Epidermal melanocyte (primary cell): Measurements from ENCODE around the gene DIMT1.

Source experiments
- DNase-seq: peaks from one replicate; pipeline ENCODE4 v3.0.0; 2011; ENCODE audit warnings: low spot score; ENCODE audit not compliant: insufficient read length

DIMT1 gene

DNA sequence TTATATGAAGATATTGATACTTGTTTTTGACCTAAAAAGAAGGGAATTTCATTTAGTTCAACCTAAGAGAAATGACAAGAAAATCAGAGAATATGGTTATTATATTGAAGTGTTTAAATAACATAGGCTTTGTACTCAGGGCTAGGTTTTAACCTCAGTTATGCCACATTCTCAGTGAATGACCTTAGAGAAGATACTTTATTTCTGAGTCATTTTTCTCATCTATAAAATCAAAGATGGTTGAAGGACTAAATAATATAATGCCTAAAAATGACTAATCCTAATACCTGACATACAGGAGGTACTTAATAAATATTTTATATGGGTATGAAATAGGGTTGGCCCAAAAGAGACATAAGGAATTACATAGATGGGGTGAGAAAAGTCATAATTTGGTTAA, 32.3 kb downstream of the DIMT1 start:
- DNase-seq: no peak

DNA sequence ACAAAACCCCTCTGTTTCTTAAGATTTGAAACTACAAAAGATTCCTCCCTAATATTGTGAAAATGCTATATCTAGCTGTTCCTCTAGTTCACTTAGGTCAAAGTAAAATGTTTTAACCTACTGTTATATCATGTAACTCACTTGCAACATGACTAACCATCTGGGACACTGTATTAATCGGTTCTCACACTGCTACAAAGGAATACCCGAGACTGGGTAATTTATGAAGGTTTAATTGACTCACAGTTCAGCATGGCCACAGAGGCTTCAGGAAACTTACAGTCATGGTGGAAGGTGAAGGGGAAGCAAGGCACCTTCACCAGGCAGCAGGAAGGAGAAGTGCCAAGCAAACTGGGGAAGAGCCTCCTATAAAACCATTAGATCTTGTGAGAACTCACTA, 34.7 kb downstream of the DIMT1 start:
- DNase-seq: no peak

DNA sequence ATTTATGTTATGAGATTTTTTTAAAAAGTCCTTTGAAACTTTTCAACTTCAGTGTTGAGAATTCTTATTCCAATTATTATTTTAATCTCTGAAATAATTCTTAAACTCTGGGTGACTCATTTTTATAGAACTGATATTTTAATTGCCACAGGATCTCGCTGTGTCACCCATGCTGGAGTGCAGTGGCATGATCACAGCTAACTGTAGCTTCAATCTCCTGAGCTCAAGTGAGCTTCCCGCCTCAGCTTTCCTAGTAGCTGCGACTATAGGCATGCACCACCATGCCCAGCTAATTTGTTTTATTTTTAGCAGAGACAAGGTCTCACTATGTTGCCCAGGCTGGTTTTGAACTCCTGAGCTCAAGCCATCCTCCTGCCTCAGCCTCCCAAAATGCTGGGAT, 41.0 kb downstream of the DIMT1 start:
- DNase-seq: no peak

DNA sequence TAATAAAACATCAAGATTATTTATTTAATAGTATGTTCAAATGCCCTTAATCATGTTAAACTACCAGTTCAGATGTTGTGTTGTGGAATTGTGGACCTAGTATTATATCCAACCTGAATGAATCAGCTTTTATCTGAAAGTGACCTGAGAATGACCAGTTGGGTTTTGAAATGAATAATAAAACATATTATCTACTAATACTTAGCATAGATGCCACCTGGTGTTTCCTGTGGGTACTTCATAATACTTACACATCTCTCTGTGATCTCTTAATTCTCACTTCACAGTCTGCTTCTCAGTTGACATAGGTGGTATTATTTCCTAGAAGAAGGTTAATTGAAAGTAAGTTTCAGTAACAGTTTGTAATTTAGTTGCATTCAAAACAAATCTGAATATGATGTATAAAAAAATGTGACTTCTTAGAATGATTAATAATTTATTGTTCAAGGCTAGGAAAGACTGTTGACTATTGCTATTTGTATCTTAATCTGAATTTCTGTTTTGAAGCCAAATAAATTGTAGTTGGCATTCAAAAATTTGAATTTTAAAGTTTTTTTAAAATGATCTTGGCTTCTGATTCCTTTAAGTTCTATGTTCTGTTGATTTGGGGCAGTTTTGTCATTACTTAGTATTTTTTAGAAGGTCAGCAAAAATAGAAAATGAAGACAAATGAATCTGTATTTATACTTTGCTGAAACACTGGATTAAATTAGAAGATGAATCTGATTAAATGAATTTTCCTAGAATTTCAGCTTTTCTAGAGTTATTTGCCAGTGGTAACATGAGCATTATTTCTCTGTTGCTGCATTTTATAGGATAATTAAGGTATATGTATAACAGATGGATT, 49.5 kb downstream of the DIMT1 start:
- no peak for DNase-seq

DNA sequence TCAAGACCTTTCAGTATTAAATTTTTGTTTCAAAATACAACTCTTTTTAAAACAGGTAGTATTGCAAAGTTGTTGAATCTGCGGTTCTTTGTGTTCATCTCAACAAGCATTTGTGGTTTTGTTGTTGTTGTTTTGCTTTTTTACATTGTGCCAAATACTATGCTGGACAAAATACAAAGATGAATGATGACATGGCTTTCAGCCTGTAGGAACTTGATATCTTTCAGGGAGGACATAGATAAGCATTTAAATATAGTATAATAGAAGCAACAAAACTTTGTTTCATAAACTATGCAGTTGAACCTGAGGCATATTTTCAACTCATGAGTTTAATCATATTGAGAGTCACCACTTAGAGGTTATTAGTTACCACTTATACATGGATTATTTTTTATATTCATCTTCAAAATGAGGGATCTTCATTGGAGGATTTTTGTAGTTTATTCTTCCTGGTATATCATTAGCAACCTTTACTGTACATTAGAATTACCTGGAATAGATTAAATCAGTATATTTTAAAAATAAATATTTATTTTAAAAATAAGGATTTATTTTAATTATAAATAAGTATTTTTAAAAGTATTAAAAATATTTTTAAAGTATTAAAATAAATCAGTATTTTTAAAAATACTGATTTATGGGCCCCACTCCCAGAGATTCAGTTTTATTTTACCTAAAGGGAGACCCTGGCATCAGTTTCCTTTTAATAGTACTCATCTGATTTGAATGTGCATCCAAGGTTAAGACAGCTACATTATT, 54.8 kb downstream of the DIMT1 start:
- DNase-seq: no peak

DNA sequence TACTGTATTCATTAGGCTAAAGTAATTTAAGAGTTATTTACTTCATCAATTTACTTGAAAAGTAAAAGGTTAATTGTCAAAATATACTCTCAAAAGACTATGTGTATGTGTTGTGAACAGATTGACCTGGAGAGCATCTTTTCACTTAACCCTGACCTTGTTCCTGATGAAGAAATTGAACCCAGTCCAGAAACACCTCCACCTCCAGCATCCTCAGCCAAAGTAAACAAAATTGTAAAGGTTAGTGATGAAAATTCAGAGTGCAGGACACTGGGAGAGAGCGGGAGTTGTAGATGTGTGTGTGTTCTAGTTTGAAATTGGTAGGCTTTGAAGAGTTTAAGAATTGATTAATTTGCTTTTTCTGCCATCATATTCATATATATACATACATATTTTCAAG, 55.8 kb downstream of the DIMT1 start:
- DNase-seq: no peak

DNA sequence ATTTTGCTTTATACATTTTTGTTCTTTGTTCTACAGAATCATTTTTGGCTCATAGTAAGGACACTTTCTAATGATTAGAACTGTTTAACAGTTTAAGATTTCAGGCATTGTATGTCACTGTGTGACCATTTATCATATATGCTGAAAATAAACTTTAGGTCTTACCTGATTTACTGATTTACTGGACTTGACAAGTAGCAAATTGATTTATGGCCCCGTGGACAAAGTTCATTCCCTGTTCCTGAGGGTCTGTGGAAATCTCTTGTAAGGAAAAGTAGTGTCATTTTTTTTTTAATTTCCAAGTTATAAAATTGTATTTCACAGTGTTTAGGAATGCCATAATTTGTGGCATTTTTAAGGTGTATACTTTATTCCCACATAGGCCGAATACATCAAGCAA, 57.0 kb downstream of the DIMT1 start:
- DNase-seq: no peak

DNA sequence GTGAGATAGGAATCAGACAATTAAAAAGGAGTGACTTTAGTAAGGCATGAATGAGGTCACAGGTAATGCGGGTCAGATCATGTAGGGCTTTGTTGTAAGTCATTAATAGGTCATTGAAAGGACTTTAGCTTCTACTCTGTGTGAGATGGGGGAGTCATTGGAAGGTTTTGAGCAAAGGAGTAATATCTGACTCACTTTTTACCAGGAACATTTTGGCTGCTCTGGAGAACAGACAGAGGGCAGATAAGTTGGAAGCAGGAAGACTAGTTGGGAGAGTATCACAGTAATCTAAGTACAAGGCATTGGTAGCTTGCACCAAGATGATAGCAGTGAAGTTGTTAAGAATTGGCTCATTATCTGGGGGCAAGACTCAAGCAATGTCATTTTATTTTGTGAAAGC, 60.3 kb downstream of the DIMT1 start:
- DNase-seq: no peak

DNA sequence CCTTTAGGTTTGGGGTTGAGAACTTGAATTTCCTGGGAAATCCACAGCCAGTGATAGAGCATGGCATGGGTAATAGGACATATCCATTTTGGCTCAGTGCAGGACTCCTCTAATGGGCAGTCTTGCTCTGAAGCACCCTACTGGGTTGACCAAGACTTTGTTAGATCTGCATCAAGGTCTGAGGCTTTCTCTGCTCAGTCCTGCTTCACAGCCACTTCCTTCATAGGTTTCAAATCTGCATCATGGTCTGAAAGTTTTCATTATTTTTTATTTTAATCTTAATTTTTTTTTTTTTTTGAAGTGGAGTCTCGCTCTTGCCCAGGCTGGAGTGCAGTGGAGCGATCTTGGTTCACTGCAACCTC, 61.2 kb downstream of the DIMT1 start:
- no peak for DNase-seq

DNA sequence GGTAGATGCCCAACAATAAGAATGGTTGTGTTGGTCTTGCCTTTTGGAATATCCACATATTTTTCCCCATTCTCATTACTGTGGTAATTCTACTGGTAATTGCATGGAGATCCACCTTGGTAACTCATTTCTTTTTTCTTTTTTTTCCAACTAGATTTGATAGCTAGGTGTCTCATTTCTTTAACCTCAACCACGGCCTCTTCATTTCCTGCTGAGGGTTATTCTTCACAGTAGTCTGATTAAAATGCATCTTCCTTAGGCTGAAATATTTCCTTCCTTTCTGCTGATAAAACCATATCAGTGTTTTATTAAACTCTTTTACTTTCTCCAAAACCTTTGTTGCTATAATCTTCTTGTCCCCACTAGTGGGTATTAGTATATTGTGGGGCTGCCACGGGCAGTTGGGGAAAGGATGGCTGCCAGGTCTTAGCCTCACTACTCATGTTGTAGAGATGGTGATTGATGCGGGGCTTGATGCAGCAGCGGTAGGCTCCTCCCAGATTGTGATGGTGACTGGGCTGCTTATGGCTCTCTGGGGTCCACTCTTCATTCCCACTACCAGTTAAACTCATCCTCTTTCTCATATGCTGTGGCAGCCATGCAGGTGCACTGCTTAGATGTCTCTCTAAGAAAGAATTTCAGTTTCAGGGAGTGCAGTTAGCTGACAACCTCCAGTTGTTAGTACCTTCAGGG, 61.8 kb downstream of the DIMT1 start:
- DNase-seq: no peak

DNA sequence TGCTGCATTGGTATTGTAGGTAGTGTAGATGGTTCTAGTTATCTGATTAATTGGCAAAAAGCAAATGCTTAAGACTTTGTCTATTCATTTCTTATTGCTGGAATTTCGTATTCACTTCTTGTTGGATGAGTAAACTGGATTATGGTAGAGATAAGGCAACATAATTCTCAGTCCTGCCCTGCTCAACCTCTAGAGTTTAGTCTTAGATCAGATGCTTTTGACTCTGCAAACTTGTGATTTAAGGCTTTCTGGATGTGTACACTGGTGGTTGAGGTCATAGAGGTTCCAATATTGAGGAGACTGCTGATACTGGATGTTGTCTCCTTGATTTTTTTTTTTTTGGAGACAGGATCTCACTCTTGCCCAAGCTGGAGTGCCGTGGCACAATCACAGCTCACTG, 62.7 kb downstream of the DIMT1 start:
- DNase-seq: no peak

DNA sequence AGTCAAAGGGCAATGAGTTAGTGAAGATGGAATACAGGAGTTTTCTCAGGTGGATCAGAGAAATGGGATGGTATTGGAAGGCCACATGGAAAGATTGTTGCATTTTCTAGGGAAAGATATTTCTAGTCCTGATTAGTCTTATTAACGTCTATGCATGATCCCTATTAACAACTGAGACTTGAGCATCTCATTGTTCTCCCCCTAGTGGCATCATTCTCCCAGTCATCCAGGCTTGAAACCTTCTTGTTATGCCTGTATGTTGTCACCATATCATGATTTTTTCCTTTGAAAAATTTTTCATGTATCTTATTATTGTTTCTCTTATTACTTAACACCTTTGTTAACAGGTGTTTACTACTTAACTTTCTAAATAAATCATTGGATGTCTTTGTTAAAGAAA, 63.3 kb downstream of the DIMT1 start:
- no peak for DNase-seq
